ENCODE results near the gene SEC22A. TPM values are rescaled to one million over a fixed set of nuclear protein-coding genes. Genes with fewer than 3 reads are reported as not detected.

SEC22A gene, protein sequence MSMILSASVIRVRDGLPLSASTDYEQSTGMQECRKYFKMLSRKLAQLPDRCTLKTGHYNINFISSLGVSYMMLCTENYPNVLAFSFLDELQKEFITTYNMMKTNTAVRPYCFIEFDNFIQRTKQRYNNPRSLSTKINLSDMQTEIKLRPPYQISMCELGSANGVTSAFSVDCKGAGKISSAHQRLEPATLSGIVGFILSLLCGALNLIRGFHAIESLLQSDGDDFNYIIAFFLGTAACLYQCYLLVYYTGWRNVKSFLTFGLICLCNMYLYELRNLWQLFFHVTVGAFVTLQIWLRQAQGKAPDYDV
- total RNA-seq (10 to 100 TPM in 8 of 9 donors, 1 to 10 TPM in 1; 8.2 to 67.2 (median 22.9) TPM), polyA plus RNA-seq (10 to 100 TPM in 1 of 3 donors, 1 to 10 TPM in 2; 4.6 to 35.2 (median 5.8) TPM)
- long read RNA-seq, donor 1, full-length matches to known transcripts, result 10 of 10 reads
- long read RNA-seq, donor 1, partial matches to known transcripts, result 0 of 10 reads
- long read RNA-seq, donor 1, other reads (novel, unspliced or antisense), result 0 of 10 reads
- long read RNA-seq, donor 2, full-length matches to known transcripts, result 4 of 4 reads
- long read RNA-seq, donor 2, partial matches to known transcripts, result 0 of 4 reads
- long read RNA-seq, donor 2, other reads (novel, unspliced or antisense), result 0 of 4 reads
- long read RNA-seq, donor 3, full-length matches to known transcripts, result 6 of 6 reads
- long read RNA-seq, donor 3, partial matches to known transcripts, result 0 of 6 reads
- long read RNA-seq, donor 3, other reads (novel, unspliced or antisense), result 0 of 6 reads
- long read RNA-seq, donor 4, full-length matches to known transcripts, result 24 of 33 reads
- long read RNA-seq, donor 4, partial matches to known transcripts, result 3 of 33 reads
- long read RNA-seq, donor 4, other reads (novel, unspliced or antisense), result 6 of 33 reads
- long read RNA-seq, donor 5, full-length matches to known transcripts, result 17 of 20 reads
- long read RNA-seq, donor 5, partial matches to known transcripts, result 1 of 20 reads
- long read RNA-seq, donor 5, other reads (novel, unspliced or antisense), result 2 of 20 reads
- long read RNA-seq, donor 6, transcript SEC22A-210 (7 exons, 972 nt), result major isoform, 9 of 11 reads
- long read RNA-seq, donor 6, partial matches to known transcripts, result 2 of 11 reads
- long read RNA-seq, donor 6, other reads (novel, unspliced or antisense), result 0 of 11 reads
- long read RNA-seq, donor 7, partial matches to known transcripts, result 0 of 4 reads
- long read RNA-seq, donor 7, other reads (novel, unspliced or antisense), result 0 of 4 reads
- long read RNA-seq, donor 8, full-length matches to known transcripts, result 9 of 9 reads
- long read RNA-seq, donor 8, partial matches to known transcripts, result 0 of 9 reads
- long read RNA-seq, donor 8, other reads (novel, unspliced or antisense), result 0 of 9 reads
- long read RNA-seq, donor 9, full-length matches to known transcripts, result 9 of 9 reads
- long read RNA-seq, donor 9, partial matches to known transcripts, result 0 of 9 reads
- long read RNA-seq, donor 9, other reads (novel, unspliced or antisense), result 0 of 9 reads
- long read RNA-seq, donor 10, full-length matches to known transcripts, result 3 of 3 reads
- long read RNA-seq, donor 10, partial matches to known transcripts, result 0 of 3 reads
- long read RNA-seq, donor 10, other reads (novel, unspliced or antisense), result 0 of 3 reads

DNA sequence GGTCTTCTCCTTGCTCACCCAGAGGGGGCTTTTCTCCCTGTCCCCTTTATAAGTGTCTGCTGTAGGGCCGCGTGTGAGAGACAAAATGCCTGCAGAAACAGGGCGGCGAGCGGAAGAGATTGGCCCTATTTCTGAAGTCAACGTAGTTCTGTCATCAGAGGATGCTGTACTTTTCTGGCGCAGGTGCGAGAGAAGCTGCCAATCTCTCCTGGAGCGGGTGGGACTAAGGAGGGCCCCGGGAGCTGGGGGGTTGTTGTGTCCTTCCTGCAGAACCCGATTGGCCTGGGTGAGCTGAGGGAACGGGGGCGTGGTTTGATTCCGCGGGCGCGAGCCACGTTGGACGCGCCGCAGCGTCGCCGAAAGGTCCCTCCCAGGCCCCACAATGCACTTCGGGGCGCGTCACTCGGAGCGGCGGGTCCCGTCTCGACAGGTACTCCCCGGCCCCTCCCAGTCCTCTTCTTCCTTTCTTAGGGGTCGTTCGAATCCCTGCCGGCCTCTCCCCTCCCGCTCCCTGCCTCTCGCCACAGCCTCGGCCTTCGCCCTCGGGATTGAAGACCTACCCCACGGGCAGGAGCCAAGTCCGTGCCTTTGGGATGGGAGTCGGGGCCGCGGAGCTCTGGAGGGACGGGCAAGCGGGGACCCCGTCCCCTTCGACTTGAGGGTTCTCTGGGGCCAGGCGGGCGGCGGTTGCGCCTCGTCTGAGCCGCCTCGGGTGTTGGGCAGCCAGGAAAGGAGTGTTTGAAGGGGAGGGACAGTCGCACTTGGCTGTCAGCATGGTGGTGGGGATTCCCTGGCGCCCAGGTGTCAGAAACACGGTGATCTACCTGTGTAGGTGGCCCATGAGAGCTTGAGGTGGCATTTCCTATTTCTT lies at the start of gene SEC22A:
SEC22A (plus strand) TSS at position 387 of the 871 bp plus-strand sequence. CDS start 7,275 bp downstream, outside the sequence.
- intact Hi-C loops (cut with DNase I), result no loop called here
- TF ChIP-seq, protein P1, sequence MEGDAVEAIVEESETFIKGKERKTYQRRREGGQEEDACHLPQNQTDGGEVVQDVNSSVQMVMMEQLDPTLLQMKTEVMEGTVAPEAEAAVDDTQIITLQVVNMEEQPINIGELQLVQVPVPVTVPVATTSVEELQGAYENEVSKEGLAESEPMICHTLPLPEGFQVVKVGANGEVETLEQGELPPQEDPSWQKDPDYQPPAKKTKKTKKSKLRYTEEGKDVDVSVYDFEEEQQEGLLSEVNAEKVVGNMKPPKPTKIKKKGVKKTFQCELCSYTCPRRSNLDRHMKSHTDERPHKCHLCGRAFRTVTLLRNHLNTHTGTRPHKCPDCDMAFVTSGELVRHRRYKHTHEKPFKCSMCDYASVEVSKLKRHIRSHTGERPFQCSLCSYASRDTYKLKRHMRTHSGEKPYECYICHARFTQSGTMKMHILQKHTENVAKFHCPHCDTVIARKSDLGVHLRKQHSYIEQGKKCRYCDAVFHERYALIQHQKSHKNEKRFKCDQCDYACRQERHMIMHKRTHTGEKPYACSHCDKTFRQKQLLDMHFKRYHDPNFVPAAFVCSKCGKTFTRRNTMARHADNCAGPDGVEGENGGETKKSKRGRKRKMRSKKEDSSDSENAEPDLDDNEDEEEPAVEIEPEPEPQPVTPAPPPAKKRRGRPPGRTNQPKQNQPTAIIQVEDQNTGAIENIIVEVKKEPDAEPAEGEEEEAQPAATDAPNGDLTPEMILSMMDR (IDR thresholded peaks at IDR 0.05), result no peak
- TF ChIP-seq POLR2A (IDR thresholded peaks at IDR 0.05), result peak in 1 of 2 donors; percentile 75
- Histone ChIP-seq H3K4me3 (peak within 1 kb of the TSS; percentile 79 to 98 (median 82)), H3K36me3 (replicated peaks in 1 of 2) (no peaks in the 10 kb centered on the region), H3K27ac (peak within 1 kb of the TSS in 4 of 5 donors; percentile 53 to 86 (median 76)), H3K4me1 (replicated peaks in 1 of 2) (peaks cover 12% of the 10 kb centered on the region in 2 donors), H3K9me3 (replicated peaks in 1 of 3) (no peaks in the 10 kb centered on the region), H3K27me3 (no peaks in the 10 kb centered on the region)
- 0 to 1% (median 0%) methylated on average over 39 to 60 of the region's 60 CpGs for WGBS, 4 donors
- peak; percentile 92 to 97 (median 95) for DNase-seq

DNA sequence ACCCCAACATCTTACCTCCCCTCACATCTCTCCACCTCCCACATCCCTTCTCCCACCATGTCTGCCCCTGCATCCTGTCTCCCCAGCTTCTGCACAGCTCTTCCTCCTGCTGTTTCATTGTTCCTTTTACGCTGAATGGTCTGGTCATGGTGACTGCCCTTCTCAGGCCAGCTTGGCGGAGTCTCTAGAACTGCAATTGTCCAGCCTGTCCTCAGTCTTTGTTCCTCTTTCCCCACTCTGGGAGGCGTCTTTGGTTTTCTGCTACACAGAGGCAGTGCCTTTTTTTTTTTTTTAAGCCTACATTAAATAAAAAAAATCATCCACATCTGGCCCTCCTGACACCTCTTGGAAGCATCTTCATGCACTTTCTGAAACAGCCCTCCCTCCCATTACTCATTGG lies 49.1 kb upstream of the SEC22A start:
- intact Hi-C loops (cut with DNase I), result no loop called here
- Histone ChIP-seq H3K27ac (peak overlapping the region in 2 of 5 donors; percentile 24 to 38), H3K9me3 (replicated peaks in 1 of 3) (no peaks in the 10 kb centered on the region), H3K27me3 (no peaks in the 10 kb centered on the region), H3K4me1 (replicated peaks in 1 of 2) (peaks cover 7 to 30% of the 10 kb centered on the region in 2 donors), H3K4me3 (no peak overlapping the region), H3K36me3 (replicated peaks in 1 of 2) (peaks cover 0 to 54% of the 10 kb centered on the region in 2 donors)
- WGBS, 4 donors, result 79 to 87% (median 84%) methylated on average over 3 of the region's 3 CpGs
- TF ChIP-seq POLR2A (IDR thresholded peaks at IDR 0.05), result no peak
- TF ChIP-seq, protein P1 (IDR thresholded peaks at IDR 0.05), result no peak
- DNase-seq, result peak in 3 of 7 donors; percentile 12 to 52 (median 23)

Data from adrenal gland (tissue), 19 donors.